ENCODE measurements around the gene MKS1.

Gene MKS1

DNA sequence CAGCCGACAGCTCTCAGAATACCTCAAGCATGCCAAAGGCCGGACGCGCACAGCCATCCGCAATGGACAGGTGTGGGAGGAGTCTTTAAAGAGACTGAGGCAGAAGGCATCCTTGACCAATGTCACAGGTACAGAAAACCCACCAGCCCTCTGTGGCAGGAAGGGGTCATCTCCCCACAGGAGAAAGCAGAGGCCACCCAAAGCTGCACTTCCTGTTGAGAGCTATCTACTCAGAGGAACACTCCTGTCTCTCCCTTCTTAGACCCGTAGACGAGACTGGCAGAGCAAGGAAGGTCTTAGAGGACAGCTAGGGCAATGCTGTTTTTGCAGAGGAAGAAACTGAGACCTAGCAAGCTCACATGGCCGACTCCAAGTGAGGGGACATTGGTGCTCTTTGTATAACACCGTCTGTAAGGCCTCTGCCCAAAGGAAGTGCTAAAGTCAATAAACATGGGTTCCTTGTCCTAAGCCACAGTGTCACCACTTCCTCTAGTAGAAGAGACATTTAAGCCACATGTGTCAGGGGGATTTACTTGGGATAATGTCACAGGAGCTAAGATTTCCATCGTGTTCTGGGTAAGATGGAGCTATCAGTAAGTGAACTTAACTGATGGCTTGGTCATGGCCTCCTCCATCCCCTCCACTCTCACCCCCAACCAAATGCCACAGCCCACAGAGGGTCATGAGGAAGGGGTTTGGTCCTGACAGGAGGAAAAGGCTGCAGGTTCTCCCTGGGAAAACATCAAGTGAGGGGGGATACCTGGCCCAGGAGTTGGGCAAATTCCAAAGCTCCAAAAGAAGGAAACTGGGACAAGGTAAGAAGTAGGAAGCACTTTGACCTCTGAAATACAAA is 28.7 kb upstream of the MKS1 start:
- H3K4me3 ChIP-seq (ENCODE audit: low read depth, low read length), result no peak overlapping the region
- TF ChIP-seq, protein P1, sequence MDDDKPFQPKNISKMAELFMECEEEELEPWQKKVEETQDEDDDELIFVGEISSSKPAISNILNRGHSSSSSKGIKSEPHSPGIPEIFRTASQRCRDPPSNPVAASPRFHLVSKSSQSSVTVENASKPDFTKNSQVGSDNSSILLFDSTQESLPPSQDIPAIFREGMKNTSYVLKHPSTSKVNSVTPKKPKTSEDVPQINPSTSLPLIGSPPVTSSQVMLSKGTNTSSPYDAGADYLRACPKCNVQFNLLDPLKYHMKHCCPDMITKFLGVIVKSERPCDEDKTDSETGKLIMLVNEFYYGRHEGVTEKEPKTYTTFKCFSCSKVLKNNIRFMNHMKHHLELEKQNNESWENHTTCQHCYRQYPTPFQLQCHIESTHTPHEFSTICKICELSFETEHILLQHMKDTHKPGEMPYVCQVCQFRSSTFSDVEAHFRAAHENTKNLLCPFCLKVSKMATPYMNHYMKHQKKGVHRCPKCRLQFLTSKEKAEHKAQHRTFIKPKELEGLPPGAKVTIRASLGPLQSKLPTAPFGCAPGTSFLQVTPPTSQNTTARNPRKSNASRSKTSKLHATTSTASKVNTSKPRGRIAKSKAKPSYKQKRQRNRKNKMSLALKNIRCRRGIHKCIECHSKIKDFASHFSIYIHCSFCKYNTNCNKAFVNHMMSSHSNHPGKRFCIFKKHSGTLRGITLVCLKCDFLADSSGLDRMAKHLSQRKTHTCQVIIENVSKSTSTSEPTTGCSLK (tag by site-specific recombination; IDR thresholded peaks at IDR 0.05), result no peak
- TF ChIP-seq ZNF302 (tag by site-specific recombination; IDR thresholded peaks at IDR 0.05; ENCODE audit: low read depth), result no peak
- no peak for TF ChIP-seq OSR2 (tag by site-specific recombination; IDR thresholded peaks at IDR 0.05)
- TF ChIP-seq ZNF274 (IDR thresholded peaks at IDR 0.05; ENCODE audit: low read length), result no peak
- no peak for TF ChIP-seq ZNF274 (tag by site-specific recombination; IDR thresholded peaks at IDR 0.05; ENCODE audit: borderline replicate concordance)
- TF ChIP-seq, protein P2, sequence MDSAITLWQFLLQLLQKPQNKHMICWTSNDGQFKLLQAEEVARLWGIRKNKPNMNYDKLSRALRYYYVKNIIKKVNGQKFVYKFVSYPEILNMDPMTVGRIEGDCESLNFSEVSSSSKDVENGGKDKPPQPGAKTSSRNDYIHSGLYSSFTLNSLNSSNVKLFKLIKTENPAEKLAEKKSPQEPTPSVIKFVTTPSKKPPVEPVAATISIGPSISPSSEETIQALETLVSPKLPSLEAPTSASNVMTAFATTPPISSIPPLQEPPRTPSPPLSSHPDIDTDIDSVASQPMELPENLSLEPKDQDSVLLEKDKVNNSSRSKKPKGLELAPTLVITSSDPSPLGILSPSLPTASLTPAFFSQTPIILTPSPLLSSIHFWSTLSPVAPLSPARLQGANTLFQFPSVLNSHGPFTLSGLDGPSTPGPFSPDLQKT (IDR thresholded peaks at IDR 0.05; ENCODE audit: borderline replicate concordance, low read depth, low read length), result no peak
- TF ChIP-seq ZNF292 (tag by site-specific recombination; IDR thresholded peaks at IDR 0.05; ENCODE audit: borderline replicate concordance, low read depth), result no peak
- no peak for TF ChIP-seq ZNF2 (tag by site-specific recombination; IDR thresholded peaks at IDR 0.05)
- CTCF ChIA-PET, result interaction anchor here (0.7 to 4.2 kb wide), 12 partner anchors 11 to 239 kb away, joined by 3 to 32 read pairs (median 6); partner anchors contain the start of genes LPO and MKS1
- POLR2A ChIA-PET, result no interaction called here
- no peaks in the 10 kb centered on the region for H3K9me3 ChIP-seq (ENCODE audit: control insufficient read depth, insufficient read depth, low read depth, low read length)
- no peaks in the 10 kb centered on the region for H3K36me3 ChIP-seq (ENCODE audit: control insufficient read depth in 2 of 2, insufficient read depth in 1 of 2, low read length in 2 of 2)
- H3K4me1 ChIP-seq (ENCODE audit: control insufficient read depth, insufficient read depth, low read length), result no peaks in the 10 kb centered on the region
- no peak overlapping the region for H3K27ac ChIP-seq (ENCODE audit: extremely low read depth, low read depth, low read length)

DNA sequence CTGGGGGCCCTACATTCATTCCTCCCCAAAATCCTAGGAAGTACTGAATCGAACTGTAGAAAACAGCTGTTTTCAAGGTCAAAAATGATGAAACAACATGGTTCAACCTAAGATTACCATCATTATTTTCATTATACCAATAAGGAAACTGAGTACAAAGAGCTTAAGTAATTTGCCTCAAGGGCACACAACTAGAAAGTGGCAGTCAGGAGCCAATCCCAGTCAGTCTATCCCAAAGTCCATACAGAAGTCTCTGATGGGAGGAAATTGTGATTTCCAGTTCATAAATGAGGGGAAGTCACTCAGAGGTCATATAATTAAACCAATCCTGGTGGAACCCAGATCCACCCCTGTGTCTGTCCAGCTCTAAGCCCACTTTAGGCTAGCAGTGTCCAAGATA is 27.7 kb upstream of the MKS1 start:
- TF ChIP-seq ZNF791 (tag by site-specific recombination; IDR thresholded peaks at IDR 0.05) (no peak), ZNF670 (tag by site-specific recombination; IDR thresholded peaks at IDR 0.05; ENCODE audit: low read depth) (no peak), ZNF549 (tag by site-specific recombination; IDR thresholded peaks at IDR 0.05) (no peak), RBAK (tag by site-specific recombination; IDR thresholded peaks at IDR 0.05) (no peak), ZNF654 (tag by site-specific recombination; IDR thresholded peaks at IDR 0.05; ENCODE audit: low read depth) (no peak), ZNF776 (tag by site-specific recombination; IDR thresholded peaks at IDR 0.05; ENCODE audit: borderline replicate concordance) (no peak), ZNF350 (tag by site-specific recombination; IDR thresholded peaks at IDR 0.05) (no peak), YY2 (tag by site-specific recombination; IDR thresholded peaks at IDR 0.05) (no peak), ZNF23 (tag by site-specific recombination; IDR thresholded peaks at IDR 0.05; ENCODE audit: borderline replicate concordance) (no peak), ZNF37A (tag by site-specific recombination; IDR thresholded peaks at IDR 0.05) (no peak), ZNF777 (tag by site-specific recombination; IDR thresholded peaks at IDR 0.05; ENCODE audit: borderline replicate concordance) (no peak), ZNF133 (tag by site-specific recombination; IDR thresholded peaks at IDR 0.05) (no peak), ZNF302 (tag by site-specific recombination; IDR thresholded peaks at IDR 0.05; ENCODE audit: low read depth) (no peak)
- TF ChIP-seq, protein P3, sequence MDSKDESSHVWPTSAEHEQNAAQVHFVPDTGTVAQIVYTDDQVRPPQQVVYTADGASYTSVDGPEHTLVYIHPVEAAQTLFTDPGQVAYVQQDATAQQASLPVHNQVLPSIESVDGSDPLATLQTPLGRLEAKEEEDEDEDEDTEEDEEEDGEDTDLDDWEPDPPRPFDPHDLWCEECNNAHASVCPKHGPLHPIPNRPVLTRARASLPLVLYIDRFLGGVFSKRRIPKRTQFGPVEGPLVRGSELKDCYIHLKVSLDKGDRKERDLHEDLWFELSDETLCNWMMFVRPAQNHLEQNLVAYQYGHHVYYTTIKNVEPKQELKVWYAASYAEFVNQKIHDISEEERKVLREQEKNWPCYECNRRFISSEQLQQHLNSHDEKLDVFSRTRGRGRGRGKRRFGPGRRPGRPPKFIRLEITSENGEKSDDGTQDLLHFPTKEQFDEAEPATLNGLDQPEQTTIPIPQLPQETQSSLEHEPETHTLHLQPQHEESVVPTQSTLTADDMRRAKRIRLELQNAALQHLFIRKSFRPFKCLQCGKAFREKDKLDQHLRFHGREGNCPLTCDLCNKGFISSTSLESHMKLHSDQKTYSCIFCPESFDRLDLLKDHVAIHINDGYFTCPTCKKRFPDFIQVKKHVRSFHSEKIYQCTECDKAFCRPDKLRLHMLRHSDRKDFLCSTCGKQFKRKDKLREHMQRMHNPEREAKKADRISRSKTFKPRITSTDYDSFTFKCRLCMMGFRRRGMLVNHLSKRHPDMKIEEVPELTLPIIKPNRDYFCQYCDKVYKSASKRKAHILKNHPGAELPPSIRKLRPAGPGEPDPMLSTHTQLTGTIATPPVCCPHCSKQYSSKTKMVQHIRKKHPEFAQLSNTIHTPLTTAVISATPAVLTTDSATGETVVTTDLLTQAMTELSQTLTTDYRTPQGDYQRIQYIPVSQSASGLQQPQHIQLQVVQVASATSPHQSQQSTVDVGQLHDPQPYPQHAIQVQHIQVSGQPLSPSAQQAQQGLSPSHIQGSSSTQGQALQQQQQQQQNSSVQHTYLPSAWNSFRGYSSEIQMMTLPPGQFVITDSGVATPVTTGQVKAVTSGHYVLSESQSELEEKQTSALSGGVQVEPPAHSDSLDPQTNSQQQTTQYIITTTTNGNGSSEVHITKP (tag by site-specific recombination; IDR thresholded peaks at IDR 0.05), result no peak
- no peak overlapping the region for H3K27ac ChIP-seq (ENCODE audit: extremely low read depth, low read depth, low read length)
- no peaks in the 10 kb centered on the region for H3K36me3 ChIP-seq (ENCODE audit: control insufficient read depth in 2 of 2, insufficient read depth in 1 of 2, low read length in 2 of 2)
- H3K4me1 ChIP-seq (ENCODE audit: control insufficient read depth, insufficient read depth, low read length), result no peaks in the 10 kb centered on the region
- no peaks in the 10 kb centered on the region for H3K9me3 ChIP-seq (ENCODE audit: control insufficient read depth, insufficient read depth, low read depth, low read length)
- POLR2A ChIA-PET, result no interaction called here
- CTCF ChIA-PET, result interaction anchor here (0.7 to 4.2 kb wide), 3 partner anchors 28 to 93 kb away, joined by 3 to 15 read pairs (median 4); partner anchors contain the start of gene MKS1
- H3K4me3 ChIP-seq (ENCODE audit: low read depth, low read length), result no peak overlapping the region

Data from HEK293 (cell line).